Ishikawa (cell line): ENCODE measurements around the gene FBXL17.

Experiments
- CEBPB ChIP-seq: IDR thresholded peaks from 2 replicates; pipeline ENCODE4 v1.6.1; 2012
- CREB1 ChIP-seq: IDR thresholded peaks from 2 replicates; pipeline ENCODE4 v1.6.1; 2012; ENCODE audit warnings: low read depth
- EGR1 ChIP-seq: IDR thresholded peaks from 2 replicates; pipeline ENCODE4 v1.6.1; 2012
- EP300 ChIP-seq: IDR thresholded peaks from 2 replicates; pipeline ENCODE4 v1.6.1; 2012; ENCODE audit warnings: borderline replicate concordance
- FOXM1 ChIP-seq: IDR thresholded peaks from 2 replicates; pipeline ENCODE4 v1.6.1; 2012; ENCODE audit warnings: low read depth, borderline replicate concordance
- MAX ChIP-seq: IDR thresholded peaks from 2 replicates; pipeline ENCODE4 v1.6.1; 2012
- NFIC ChIP-seq: IDR thresholded peaks from 2 replicates; pipeline ENCODE4 v1.6.1; 2012
- RAD21 ChIP-seq: IDR thresholded peaks from 2 replicates; pipeline ENCODE4 v1.6.1; 2012; ENCODE audit warnings: low read depth
- REST ChIP-seq: IDR thresholded peaks from 2 replicates; pipeline ENCODE4 v1.6.1; 2012; ENCODE audit warnings: low read depth, mild to moderate bottlenecking
- TAF1 ChIP-seq: IDR thresholded peaks from 2 replicates; pipeline ENCODE4 v1.6.1; 2012; ENCODE audit warnings: low read depth, mild to moderate bottlenecking
- TCF12 ChIP-seq: IDR thresholded peaks from 2 replicates; pipeline ENCODE4 v1.6.1; 2012; ENCODE audit warnings: low read depth
- TEAD4 ChIP-seq: IDR thresholded peaks from 2 replicates; pipeline ENCODE4 v1.6.1; 2012
- USF1 ChIP-seq: IDR thresholded peaks from 2 replicates; pipeline ENCODE4 v1.6.1; 2012
- YY1 ChIP-seq: IDR thresholded peaks from 2 replicates; pipeline ENCODE4 v1.6.1; 2012; ENCODE audit warnings: low read depth
- ZBTB7A ChIP-seq: IDR thresholded peaks from 2 replicates; pipeline ENCODE4 v1.6.1; 2012; ENCODE audit warnings: low read depth

FBXL17 gene

GRCh38 chr5:107990881-107991810, 390.8 kb downstream of the FBXL17 start:
- no peak for TF ChIP-seq FOXM1
- no peak for TF ChIP-seq TAF1
- TF ChIP-seq CEBPB = no peak
- TF ChIP-seq MAX = no peak
- no peak for TF ChIP-seq REST
- no peak for TF ChIP-seq ZBTB7A
- TF ChIP-seq CREB1 = no peak
- TF ChIP-seq NFIC = no peak
- no peak for TF ChIP-seq USF1
- TF ChIP-seq TCF12 = no peak

GRCh38 chr5:107985144-107985543, 396.8 kb downstream of the FBXL17 start:
- TF ChIP-seq NFIC = peak; percentile 41; the same call in 1 of the 2 replicates
- no peak for TF ChIP-seq EP300

GRCh38 chr5:107982703-107983425, 399.0 kb downstream of the FBXL17 start:
- TF ChIP-seq NFIC = no peak
- no peak for TF ChIP-seq CEBPB
- no peak for TF ChIP-seq REST

- TF ChIP-seq RAD21 (no peak), CREB1 (no peak), ZBTB7A (no peak), TEAD4 (no peak), EGR1 (no peak), FOXM1 (no peak), NFIC (no peak), EP300 (no peak), YY1 (no peak), CEBPB (no peak), TCF12 (no peak)
Measured at GRCh38 chr5:107980923-107981692, 400.8 kb downstream of the FBXL17 start.

GRCh38 chr5:107979900-107980299, 402.0 kb downstream of the FBXL17 start:
- no peak for TF ChIP-seq EGR1
- TF ChIP-seq FOXM1 = no peak
- no peak for TF ChIP-seq RAD21
- TF ChIP-seq TEAD4 = no peak
- no peak for TF ChIP-seq NFIC
- TF ChIP-seq TAF1 = no peak
- no peak for TF ChIP-seq CREB1
- no peak for TF ChIP-seq ZBTB7A

GRCh38 chr5:107979291-107979690, 402.6 kb downstream of the FBXL17 start:
- 0 out of 2 replicates have a peak, but pooled peaks have one; percentile 49 for TF ChIP-seq CEBPB
- no peak for TF ChIP-seq YY1
- no peak for TF ChIP-seq TAF1
